Osteocyte (in vitro differentiated cells): ENCODE results near the gene ANKRD12. TPM values are rescaled to one million over a fixed set of nuclear protein-coding genes. Genes with fewer than 3 reads are reported as not detected.

ENCODE experiments used
- DNase-seq: peaks from one replicate; pipeline ENCODE4 v3.0.0; 2021; ENCODE audit warnings: mixed read lengths; ENCODE audit not compliant: unreplicated experiment; ENCODE audit errors: extremely low spot score
- H3K27ac Mint-ChIP-seq: one replicate; pipeline ENCODE4 v1.8.0; 2021; ENCODE audit warnings: mild to moderate bottlenecking, mixed read lengths; ENCODE audit not compliant: unreplicated experiment
- H3K27me3 Mint-ChIP-seq: one replicate; pipeline ENCODE4 v1.8.0; 2021; ENCODE audit warnings: mixed read lengths; ENCODE audit not compliant: unreplicated experiment
- H3K36me3 Mint-ChIP-seq: one replicate; pipeline ENCODE4 v1.8.0; 2021; ENCODE audit warnings: mixed read lengths; ENCODE audit not compliant: unreplicated experiment
- H3K4me1 Mint-ChIP-seq: one replicate; pipeline ENCODE4 v1.8.0; 2021; ENCODE audit warnings: mixed read lengths; ENCODE audit not compliant: unreplicated experiment
- H3K4me3 Mint-ChIP-seq: one replicate; pipeline ENCODE4 v1.8.0; 2021; ENCODE audit warnings: mild to moderate bottlenecking, moderate library complexity, mixed read lengths; ENCODE audit not compliant: unreplicated experiment
- H3K9me3 Mint-ChIP-seq: one replicate; pipeline ENCODE4 v1.8.0; 2021; ENCODE audit warnings: mixed read lengths; ENCODE audit not compliant: unreplicated experiment
- CTCF ChIP-seq: fragments of 200-600 bp; sonication (generic); IDR thresholded peaks from 2 replicates; pipeline ENCODE4 v1.5.0; 2021; ENCODE audit warnings: antibody characterized with exemption, mild to moderate bottlenecking, moderate library complexity
- total RNA-seq: library from RNA; stranded (reverse); gene quantifications from 2 replicates; pipeline ENCODE4 v1.2.1, GENCODE V29; 2021

Gene ANKRD12
- total RNA-seq, 1 donor from 2014 or later, result 40.0 TPM

- TF ChIP-seq CTCF, result no peak
- peak overlapping the region; percentile 87 for H3K4me3 Mint-ChIP-seq
- H3K9me3 Mint-ChIP-seq, result no peaks in the 10 kb centered on the region
- H3K4me1 Mint-ChIP-seq, result peaks cover 75% of the 10 kb centered on the region
- no peaks in the 10 kb centered on the region for H3K27me3 Mint-ChIP-seq
- no peaks in the 10 kb centered on the region for H3K36me3 Mint-ChIP-seq
- DNase-seq, result no peak
- peak overlapping the region; percentile 82 for H3K27ac Mint-ChIP-seq
Measured at GRCh38 chr18:9106800-9107584, 29.6 kb upstream of the ANKRD12 start.

- no peak for TF ChIP-seq CTCF
- no peaks in the 10 kb centered on the region for H3K9me3 Mint-ChIP-seq
- peak overlapping the region; percentile 90 for H3K27ac Mint-ChIP-seq
- H3K4me1 Mint-ChIP-seq, result peaks cover 82% of the 10 kb centered on the region
- no peak for DNase-seq
- H3K36me3 Mint-ChIP-seq, result no peaks in the 10 kb centered on the region
- H3K27me3 Mint-ChIP-seq, result no peaks in the 10 kb centered on the region
- no peak overlapping the region for H3K4me3 Mint-ChIP-seq
Measured at GRCh38 chr18:9108911-9109310, 27.7 kb upstream of the ANKRD12 start.

- no peaks in the 10 kb centered on the region for H3K9me3 Mint-ChIP-seq
- H3K27me3 Mint-ChIP-seq, result no peaks in the 10 kb centered on the region
- no peak for DNase-seq
- H3K27ac Mint-ChIP-seq, result peak overlapping the region; percentile 90
- TF ChIP-seq CTCF, result no peak
- H3K4me1 Mint-ChIP-seq, result peaks cover 80% of the 10 kb centered on the region
- H3K36me3 Mint-ChIP-seq, result no peaks in the 10 kb centered on the region
- peak overlapping the region; percentile 41 for H3K4me3 Mint-ChIP-seq
Measured at GRCh38 chr18:9109523-9109922, 27.1 kb upstream of the ANKRD12 start.

DNA sequence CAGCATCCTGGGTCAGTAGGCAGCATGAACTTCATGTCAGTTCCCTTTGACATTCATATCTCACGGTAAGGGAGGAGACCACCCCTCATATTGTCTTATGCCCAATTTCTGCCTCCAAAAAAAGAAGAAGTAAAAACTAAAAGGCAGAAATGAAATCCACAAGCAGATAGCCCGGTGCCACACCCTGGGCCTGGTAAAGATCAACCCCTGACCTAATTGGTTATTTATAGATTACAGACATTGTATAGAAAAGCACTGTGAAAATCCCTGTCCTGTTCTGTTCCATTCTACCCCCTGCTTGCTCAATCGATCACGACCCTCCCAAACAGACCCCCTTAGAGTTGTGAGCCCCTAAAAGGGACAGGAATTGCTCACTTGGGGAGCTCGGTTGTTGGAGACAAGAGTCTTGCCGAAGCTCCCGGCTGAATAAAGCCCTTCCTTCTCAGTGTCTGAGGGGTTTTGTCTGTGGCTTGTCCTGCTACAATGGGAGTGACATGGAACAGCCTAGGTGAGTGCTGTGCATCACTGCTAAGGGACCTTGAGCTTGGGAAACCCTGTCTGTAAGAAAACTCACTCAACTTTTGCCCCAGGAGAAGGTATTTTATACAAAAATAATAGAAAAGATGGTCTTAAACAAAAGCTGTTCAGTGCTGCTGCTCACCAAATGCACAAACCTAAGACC lies 23.0 kb upstream of the ANKRD12 start:
- peaks cover 75% of the 10 kb centered on the region for H3K4me1 Mint-ChIP-seq
- no peaks in the 10 kb centered on the region for H3K36me3 Mint-ChIP-seq
- no peak overlapping the region for H3K4me3 Mint-ChIP-seq
- peak overlapping the region; percentile 82 for H3K27ac Mint-ChIP-seq
- no peak for DNase-seq
- H3K27me3 Mint-ChIP-seq, result no peaks in the 10 kb centered on the region
- H3K9me3 Mint-ChIP-seq, result no peaks in the 10 kb centered on the region
- TF ChIP-seq CTCF, result no peak

GRCh38 chr18:9115984-9116383 lies 20.6 kb upstream of the ANKRD12 start:
- Mint-ChIP-seq H3K27me3 (no peaks in the 10 kb centered on the region), H3K9me3 (no peaks in the 10 kb centered on the region), H3K4me3 (peak overlapping the region; percentile 8), H3K4me1 (peaks cover 60% of the 10 kb centered on the region), H3K36me3 (peaks cover 11% of the 10 kb centered on the region), H3K27ac (peak overlapping the region; percentile 90)
- TF ChIP-seq CTCF, result no peak
- DNase-seq, result no peak
